ENCODE measurements around the gene DNAH3. TPM values are rescaled to one million over a fixed set of nuclear protein-coding genes. Genes with fewer than 3 reads are reported as not detected.

The DNAH3 gene
- total RNA-seq, 1 donor from 2014 or later, result 0.19 TPM

- Mint-ChIP-seq H3K27me3 (no peaks in the 10 kb centered on the region), H3K4me3 (ENCODE audit: low read depth) (no peak overlapping the region), H3K4me1 (ENCODE audit: low read depth) (peaks cover 2% of the 10 kb centered on the region), H3K27ac (no peak overlapping the region), H3K9me3 (ENCODE audit: low read depth) (no peaks in the 10 kb centered on the region), H3K36me3 (ENCODE audit: insufficient read depth) (no peaks in the 10 kb centered on the region)
- no peak for TF ChIP-seq CTCF (IDR thresholded peaks at IDR 0.05; ENCODE audit: unreplicated experiment)
- DNase-seq (ENCODE audit: low spot score, unreplicated experiment), result no peak
Measured at GRCh38 chr16:20941636-20941926, 209.1 kb downstream of the DNAH3 start.

- Mint-ChIP-seq H3K27me3 (no peaks in the 10 kb centered on the region), H3K4me1 (ENCODE audit: low read depth) (no peaks in the 10 kb centered on the region), H3K4me3 (ENCODE audit: low read depth) (no peak overlapping the region), H3K36me3 (ENCODE audit: insufficient read depth) (no peaks in the 10 kb centered on the region), H3K9me3 (ENCODE audit: low read depth) (no peaks in the 10 kb centered on the region), H3K27ac (no peak overlapping the region)
- TF ChIP-seq CTCF (IDR thresholded peaks at IDR 0.05; ENCODE audit: unreplicated experiment), result no peak
- DNase-seq (ENCODE audit: low spot score, unreplicated experiment), result no peak
Measured at GRCh38 chr16:20940871-20941635, 209.6 kb downstream of the DNAH3 start.

GRCh38 chr16:20939611-20940010 is 211.0 kb downstream of the DNAH3 start:
- Mint-ChIP-seq H3K36me3 (ENCODE audit: insufficient read depth) (no peaks in the 10 kb centered on the region), H3K27ac (no peak overlapping the region), H3K4me1 (ENCODE audit: low read depth) (no peaks in the 10 kb centered on the region), H3K27me3 (no peaks in the 10 kb centered on the region), H3K9me3 (ENCODE audit: low read depth) (no peaks in the 10 kb centered on the region), H3K4me3 (ENCODE audit: low read depth) (no peak overlapping the region)
- no peak for TF ChIP-seq CTCF (IDR thresholded peaks at IDR 0.05; ENCODE audit: unreplicated experiment)
- DNase-seq (ENCODE audit: low spot score, unreplicated experiment), result no peak

- Mint-ChIP-seq H3K27me3 (no peaks in the 10 kb centered on the region), H3K4me3 (ENCODE audit: low read depth) (no peak overlapping the region), H3K4me1 (ENCODE audit: low read depth) (no peaks in the 10 kb centered on the region), H3K36me3 (ENCODE audit: insufficient read depth) (no peaks in the 10 kb centered on the region), H3K27ac (no peak overlapping the region), H3K9me3 (ENCODE audit: low read depth) (no peaks in the 10 kb centered on the region)
- TF ChIP-seq CTCF (IDR thresholded peaks at IDR 0.05; ENCODE audit: unreplicated experiment), result no peak
- DNase-seq (ENCODE audit: low spot score, unreplicated experiment), result no peak
Measured at GRCh38 chr16:20938426-20938825, 212.2 kb downstream of the DNAH3 start.

- H3K4me3 Mint-ChIP-seq (ENCODE audit: low read depth), result no peak overlapping the region
- no peaks in the 10 kb centered on the region for H3K36me3 Mint-ChIP-seq (ENCODE audit: insufficient read depth)
- no peaks in the 10 kb centered on the region for H3K9me3 Mint-ChIP-seq (ENCODE audit: low read depth)
- DNase-seq (ENCODE audit: low spot score, unreplicated experiment), result no peak
- no peak overlapping the region for H3K27ac Mint-ChIP-seq
- H3K27me3 Mint-ChIP-seq, result no peaks in the 10 kb centered on the region
- no peak for TF ChIP-seq CTCF (IDR thresholded peaks at IDR 0.05; ENCODE audit: unreplicated experiment)
- H3K4me1 Mint-ChIP-seq (ENCODE audit: low read depth), result no peaks in the 10 kb centered on the region
Measured at GRCh38 chr16:20937736-20938135, 212.9 kb downstream of the DNAH3 start.

Measured in progenitor cell of endocrine pancreas (in vitro differentiated cells).